Spleen (tissue), 7 donors: ENCODE results near the gene ATP1A2.

Source experiments
- CTCF ChIP-seq, 11 experiments: fragments of 200-600 bp in 7 of 11; fragments of 450-650 bp in 4 of 11; sonication (generic) in 4 of 11; IDR thresholded peaks in 8 of 11; conservative IDR thresholded peaks in 3 of 11; 1 replicate in 7 of 11; 2 replicates in 4 of 11; pipeline versions ENCODE4 v1.4.0 to v1.8.0; 2016 to 2021; ENCODE audit warnings: antibody characterized with exemption in 11 of 11, inconsistent platforms in 4 of 11, mild to moderate bottlenecking in 1 of 11
- POLR2A ChIP-seq, 3 donors: fragments of 450-650 bp; IDR thresholded peaks; one replicate each; pipeline ENCODE4 v1.5.1; 2017; ENCODE audit warnings: antibody characterized with exemption in 3 of 3, mild to moderate bottlenecking in 1 of 3
- POLR2AphosphoS5 ChIP-seq, 3 donors: sonication (generic); formaldehyde crosslinking; IDR thresholded peaks; one replicate each; pipeline ENCODE4 v1.5.1; 2017; ENCODE audit warnings: antibody characterized with exemption in 3 of 3
- donor health status: DM: no; HTN: no; CAD: no; lungs with moderate emphysema.
- donor health status: DM: no; HTN: no; CAD: no.
- donor health status: DM: no; HTN: no; CAD: no.

GRCh38 chr1:160089883-160090282 is 25.7 kb upstream of the ATP1A2 start:
- TF ChIP-seq CTCF (IDR thresholded peaks at IDR 0.05 in 8 of 11, conservative IDR thresholded peaks at IDR 0.05 in 3 of 11): no peak
- no peak for TF ChIP-seq POLR2A (IDR thresholded peaks at IDR 0.05)
- TF ChIP-seq POLR2AphosphoS5 (IDR thresholded peaks at IDR 0.05): no peak
